PFSK-1 (cell line): ENCODE results near the gene LCN15.

Experiments used
- FOXP2 ChIP-seq: optimal IDR thresholded peaks from 2 replicates; pipeline ENCODE3; 2011; ENCODE audit warnings: borderline replicate concordance, control low read depth, inconsistent platforms; ENCODE audit not compliant: insufficient read depth; ENCODE audit errors: extremely low read length, extremely low read depth
- POLR2AphosphoS5 ChIP-seq: IDR thresholded peaks from 2 replicates; pipeline ENCODE4 v1.6.1; 2012; ENCODE audit warnings: low read depth, mild to moderate bottlenecking, control low read depth, low read length, moderate library complexity
- REST ChIP-seq, 2 experiments: IDR thresholded peaks; 2 replicates each; pipeline versions ENCODE4 v1.6.1 to v1.8.0; 2011 to 2012; ENCODE audit warnings: low read depth in 2 of 2, low read length in 2 of 2, control low read depth in 1 of 2, inconsistent platforms in 1 of 2, mild to moderate bottlenecking in 1 of 2, moderate library complexity in 1 of 2; ENCODE audit not compliant: insufficient read depth in 1 of 2
- SIN3A ChIP-seq: IDR thresholded peaks from 2 replicates; pipeline ENCODE4 v1.6.1; 2012; ENCODE audit warnings: mild to moderate bottlenecking, low read length, moderate library complexity, borderline replicate concordance; ENCODE audit not compliant: insufficient read depth
- TAF1 ChIP-seq: IDR thresholded peaks from 2 replicates; pipeline ENCODE4 v1.6.1; 2012; ENCODE audit warnings: low read length, control low read depth, borderline replicate concordance; ENCODE audit not compliant: insufficient read depth

The LCN15 gene

GRCh38 chr9:136719195-136719880, 45.0 kb downstream of the LCN15 start:
- TF ChIP-seq REST (IDR thresholded peaks at IDR 0.05; ENCODE audit: insufficient read depth in 1 of 2, low read depth in 2 of 2, low read length in 2 of 2): no peak
- TF ChIP-seq SIN3A: no peak
- TF ChIP-seq FOXP2: no peak

- TF ChIP-seq POLR2AphosphoS5: no peak
- TF ChIP-seq FOXP2: no peak
- TF ChIP-seq REST (IDR thresholded peaks at IDR 0.05; ENCODE audit: insufficient read depth in 1 of 2, low read depth in 2 of 2, low read length in 2 of 2): no peak
- TF ChIP-seq SIN3A: no peak
- TF ChIP-seq TAF1: no peak
Measured at GRCh38 chr9:136718345-136719194, 45.7 kb downstream of the LCN15 start.

- TF ChIP-seq FOXP2: no peak
- no peak for TF ChIP-seq TAF1
- TF ChIP-seq SIN3A: no peak
- no peak for TF ChIP-seq REST (IDR thresholded peaks at IDR 0.05; ENCODE audit: insufficient read depth in 1 of 2, low read depth in 2 of 2, low read length in 2 of 2)
- TF ChIP-seq POLR2AphosphoS5: no peak
Measured at GRCh38 chr9:136717399-136717798, 46.9 kb downstream of the LCN15 start.

GRCh38 chr9:136714893-136715274, 49.4 kb downstream of the LCN15 start:
- no peak for TF ChIP-seq SIN3A
- TF ChIP-seq FOXP2: no peak
- no peak for TF ChIP-seq POLR2AphosphoS5

- TF ChIP-seq TAF1 (no peak), FOXP2 (no peak), POLR2AphosphoS5 (no peak), REST (IDR thresholded peaks at IDR 0.05; ENCODE audit: insufficient read depth in 1 of 2, low read depth in 2 of 2, low read length in 2 of 2) (no peak), SIN3A (no peak)
Measured at GRCh38 chr9:136714096-136714892, 50.0 kb downstream of the LCN15 start.
